ENCODE data around the gene YY1.
"Not testable (repeated sequence)": the region's sequence is repeated elsewhere in the genome, so short reads cannot be mapped to it uniquely, and the experiment has no call there.

The YY1 gene

GRCh38 chr14:100213956-100214769 is 24.8 kb upstream of the YY1 start:
- DNase-seq (ENCODE audit: low spot score) = no peak

GRCh38 chr14:100214770-100215083 is 24.2 kb upstream of the YY1 start:
- DNase-seq (ENCODE audit: low spot score) = no peak

GRCh38 chr14:100215330-100215885 is 23.5 kb upstream of the YY1 start:
- DNase-seq (ENCODE audit: low spot score) = no peak

- no peak for DNase-seq (ENCODE audit: low spot score)
These were observed 19.7 kb upstream of the YY1 start for GRCh38 chr14:100219126-100219785.

- DNase-seq (ENCODE audit: low spot score) = no peak
These were observed 17.3 kb upstream of the YY1 start for GRCh38 chr14:100221533-100222223.

- DNase-seq (ENCODE audit: low spot score) = no peak
These were observed 16.5 kb upstream of the YY1 start for GRCh38 chr14:100222224-100223093.

GRCh38 chr14:100223332-100224201 is 15.4 kb upstream of the YY1 start:
- no peak for DNase-seq (ENCODE audit: low spot score)

- no peak for DNase-seq (ENCODE audit: low spot score)
These were observed 14.6 kb upstream of the YY1 start for GRCh38 chr14:100224229-100224866.

GRCh38 chr14:100225169-100225568 is 13.8 kb upstream of the YY1 start:
- DNase-seq (ENCODE audit: low spot score) = no peak

- no peak for DNase-seq (ENCODE audit: low spot score)
These were observed 8.6 kb upstream of the YY1 start for GRCh38 chr14:100230361-100230760.

GRCh38 chr14:100234511-100234910 is 4.4 kb upstream of the YY1 start:
- DNase-seq (ENCODE audit: low spot score) = no peak

- not testable (repeated sequence) for DNase-seq (ENCODE audit: low spot score)
These were observed 2.6 kb upstream of the YY1 start for GRCh38 chr14:100236271-100236818.

GRCh38 chr14:100236881-100237280 is 2.1 kb upstream of the YY1 start:
- DNase-seq (ENCODE audit: low spot score) = no peak

- no peak for DNase-seq (ENCODE audit: low spot score)
These were observed 1.1 kb upstream of the YY1 start for GRCh38 chr14:100237735-100238418.

- DNase-seq (ENCODE audit: low spot score) = no peak
These were observed 381 bp downstream of the YY1 start for GRCh38 chr14:100239211-100239839.

- peak; percentile 73 for DNase-seq (ENCODE audit: low spot score)
These were observed 1.1 kb downstream of the YY1 start for GRCh38 chr14:100239840-100240667.

GRCh38 chr14:100240668-100241032 is 1.7 kb downstream of the YY1 start:
- DNase-seq (ENCODE audit: low spot score) = no peak

- DNase-seq (ENCODE audit: low spot score) = no peak
These were observed 2.3 kb downstream of the YY1 start for GRCh38 chr14:100241279-100241678.
